Activated B cell treated with CpG ODN at 0.5 μM for 24 hours (primary cell): Measurements from ENCODE around the gene CCN5. TPM values are rescaled to one million over a fixed set of nuclear protein-coding genes. Genes with fewer than 3 reads are reported as not detected.

Experiments
- ATAC-seq: fragments of 200-7000 bp; cut with Tn5 transposase; one replicate; pipeline ENCODE4 v1.10.0; 2021; ENCODE audit warnings: low read depth, mild to moderate bottlenecking, moderate library complexity
- CTCF ChIA-PET: fragments of 350-600 bp; sonication (Branson Sonifier 250); formaldehyde crosslinking; loops from one replicate; lab custom pipeline; 2021; ENCODE audit warnings: antibody characterized with exemption; lab: Charles Lee
- POLR2A ChIA-PET: fragments of 350-600 bp; sonication (Branson Sonifier 250); formaldehyde crosslinking; loops from one replicate; lab custom pipeline; 2021; ENCODE audit warnings: antibody characterized with exemption; lab: Charles Lee
- DNase-seq: peaks from one replicate; pipeline ENCODE4 v3.0.0; 2022
- H3K27ac Mint-ChIP-seq: one replicate; pipeline ENCODE4 v1.8.0; 2020; ENCODE audit warnings: mixed read lengths
- H3K27me3 Mint-ChIP-seq: one replicate; pipeline ENCODE4 v1.8.0; 2021; ENCODE audit warnings: mixed read lengths
- H3K36me3 Mint-ChIP-seq: one replicate; pipeline ENCODE4 v1.8.0; 2021; ENCODE audit warnings: low read depth, mixed read lengths
- H3K4me1 Mint-ChIP-seq: one replicate; pipeline ENCODE4 v1.8.0; 2021; ENCODE audit warnings: mixed read lengths
- H3K4me3 Mint-ChIP-seq: one replicate; pipeline ENCODE4 v1.8.0; 2020; ENCODE audit warnings: mild to moderate bottlenecking, mixed read lengths
- H3K9me3 Mint-ChIP-seq: one replicate; pipeline ENCODE4 v1.8.0; 2020; ENCODE audit warnings: mixed read lengths
- CTCF ChIP-seq: fragments of 200-600 bp; IDR thresholded peaks from one replicate; pipeline ENCODE4 v1.8.0; 2022; ENCODE audit warnings: antibody characterized with exemption, mild to moderate bottlenecking
- intact Hi-C: fragments of 100-400 bp; cut with micrococcal nuclease; formaldehyde crosslinking; loops from one replicate; pipeline ENCODE4 v1.15.1; 2024
- total RNA-seq: library from RNA; stranded (reverse); gene quantifications from 2 replicates; pipeline ENCODE4 v1.2.3, GENCODE V29; 2022

CCN5 gene
- total RNA-seq, 1 donor from 2014 or later: not detected

- intact Hi-C loops: no loop called here
- DNase-seq (no peak), ATAC-seq (no peak)
- H3K36me3 Mint-ChIP-seq: no peaks in the 10 kb centered on the region
- no peaks in the 10 kb centered on the region for H3K9me3 Mint-ChIP-seq
- no peak for TF ChIP-seq CTCF
- POLR2A ChIA-PET: no interaction called here
- CTCF ChIA-PET: interaction anchor here (0.7 kb wide), 1 partner anchor 76 kb away, joined by 3 read pairs; no protein-coding TSS in a partner anchor
- no peak overlapping the region for H3K4me3 Mint-ChIP-seq
- H3K27ac Mint-ChIP-seq: no peak overlapping the region
- H3K4me1 Mint-ChIP-seq: no peaks in the 10 kb centered on the region
- H3K27me3 Mint-ChIP-seq: no peaks in the 10 kb centered on the region
Measured at GRCh38 chr20:44720997-44721784, 6.0 kb downstream of the CCN5 start.

GRCh38 chr20:44721785-44722054 lies 6.6 kb downstream of the CCN5 start:
- intact Hi-C loops: no loop called here
- no peak overlapping the region for H3K27ac Mint-ChIP-seq

GRCh38 chr20:44722990-44723389 lies 7.8 kb downstream of the CCN5 start:
- no peak overlapping the region for H3K27ac Mint-ChIP-seq
- H3K4me3 Mint-ChIP-seq: no peak overlapping the region
- no peaks in the 10 kb centered on the region for H3K36me3 Mint-ChIP-seq
- H3K4me1 Mint-ChIP-seq: no peaks in the 10 kb centered on the region
- intact Hi-C loops: no loop called here
- ATAC-seq (no peak), DNase-seq (no peak)
- POLR2A ChIA-PET: no interaction called here
- CTCF ChIA-PET: no interaction called here
- no peaks in the 10 kb centered on the region for H3K9me3 Mint-ChIP-seq
- H3K27me3 Mint-ChIP-seq: no peaks in the 10 kb centered on the region
- no peak for TF ChIP-seq CTCF

More at GRCh38 chr20:44721785-44722054, 6.6 kb downstream of the CCN5 start:
- CTCF ChIA-PET: interaction anchor here (0.7 kb wide), 1 partner anchor 76 kb away, joined by 3 read pairs; no protein-coding TSS in a partner anchor
- ATAC-seq: no peak
- no peak for DNase-seq
- POLR2A ChIA-PET: no interaction called here
- no peak for TF ChIP-seq CTCF
- Mint-ChIP-seq H3K4me3 (no peak overlapping the region), H3K9me3 (no peaks in the 10 kb centered on the region), H3K27me3 (no peaks in the 10 kb centered on the region), H3K4me1 (no peaks in the 10 kb centered on the region), H3K36me3 (no peaks in the 10 kb centered on the region)

- no peak overlapping the region for H3K27ac Mint-ChIP-seq
- CTCF ChIA-PET: no interaction called here
- no peaks in the 10 kb centered on the region for H3K27me3 Mint-ChIP-seq
- H3K4me1 Mint-ChIP-seq: no peaks in the 10 kb centered on the region
- no peak for ATAC-seq
- DNase-seq: no peak
- TF ChIP-seq CTCF: no peak
- no peaks in the 10 kb centered on the region for H3K36me3 Mint-ChIP-seq
- no peaks in the 10 kb centered on the region for H3K9me3 Mint-ChIP-seq
- no peak overlapping the region for H3K4me3 Mint-ChIP-seq
- intact Hi-C loops: no loop called here
- POLR2A ChIA-PET: no interaction called here
Measured at GRCh38 chr20:44723391-44723790, 8.2 kb downstream of the CCN5 start.

GRCh38 chr20:44723798-44724362 lies 8.7 kb downstream of the CCN5 start:
- intact Hi-C loops: no loop called here
- no peaks in the 10 kb centered on the region for H3K4me1 Mint-ChIP-seq
- no peaks in the 10 kb centered on the region for H3K36me3 Mint-ChIP-seq
- H3K27me3 Mint-ChIP-seq: no peaks in the 10 kb centered on the region
- ATAC-seq (no peak), DNase-seq (no peak)
- ChIA-PET POLR2A (no interaction called here), CTCF (no interaction called here)
- no peak overlapping the region for H3K4me3 Mint-ChIP-seq
- no peak for TF ChIP-seq CTCF
- no peaks in the 10 kb centered on the region for H3K9me3 Mint-ChIP-seq
- H3K27ac Mint-ChIP-seq: no peak overlapping the region
